ENCODE measurements around the gene KDR. TPM values are rescaled to one million over a fixed set of nuclear protein-coding genes. Genes with fewer than 3 reads are reported as not detected.

KDR gene
- total RNA-seq, 2 experiments from 2014 or later: not detected

DNA sequence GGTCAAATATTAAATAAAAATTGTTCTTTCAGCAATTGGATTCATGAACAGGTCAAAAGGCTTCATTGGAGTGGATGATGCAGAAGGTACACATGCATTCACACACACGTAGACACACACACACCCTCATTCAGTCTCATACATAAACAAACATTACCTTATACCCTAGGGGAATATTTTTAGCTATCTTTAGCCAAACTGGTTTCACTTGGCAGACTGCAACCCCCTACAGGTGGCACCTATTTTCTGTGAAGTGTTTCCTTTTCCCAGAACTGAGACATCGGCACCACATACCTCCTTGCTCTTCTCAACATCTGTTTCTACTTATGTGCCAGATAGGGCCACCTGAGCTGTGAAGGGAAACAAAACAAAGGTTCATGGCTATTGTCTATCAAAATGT is 18.5 kb upstream of the KDR start:
- Histone ChIP-seq H3K4me1 (ENCODE audit: insufficient read depth, low read length, poor library complexity, severe bottlenecking) (no peaks in the 10 kb centered on the region), H2AFZ (ENCODE audit: low read length) (no peak overlapping the region), H3K36me3 (ENCODE audit: insufficient read depth, low read length) (no peaks in the 10 kb centered on the region), H4K20me1 (ENCODE audit: insufficient read depth, low read length) (no peaks in the 10 kb centered on the region), H3K4me3 (ENCODE audit: low read depth, low read length, poor library complexity, severe bottlenecking) (no peak overlapping the region), H3K27ac (ENCODE audit: low read depth, low read length, poor library complexity, severe bottlenecking) (no peak overlapping the region), H3K79me2 (ENCODE audit: insufficient read depth, low read depth, low read length) (no peaks in the 10 kb centered on the region), H3K4me2 (ENCODE audit: low read length) (no peak overlapping the region), H3K9me2 (ENCODE audit: insufficient read depth, low read length) (no peaks in the 10 kb centered on the region), H3K9me3 (ENCODE audit: low read length) (no peaks in the 10 kb centered on the region)
- ChIA-PET CTCF (ENCODE audit: unreplicated experiment) (no interaction called here), POLR2A (interaction anchor here (0.6 to 0.7 kb wide), 3 partner anchors 38 to 512 kb away, joined by 3 read pairs; no protein-coding TSS in a partner anchor)
- DNase-seq (ENCODE audit: low spot score): no peak
- no TSS peak for BruUV-seq (replicated peaks)
- TF ChIP-seq, protein P1, sequence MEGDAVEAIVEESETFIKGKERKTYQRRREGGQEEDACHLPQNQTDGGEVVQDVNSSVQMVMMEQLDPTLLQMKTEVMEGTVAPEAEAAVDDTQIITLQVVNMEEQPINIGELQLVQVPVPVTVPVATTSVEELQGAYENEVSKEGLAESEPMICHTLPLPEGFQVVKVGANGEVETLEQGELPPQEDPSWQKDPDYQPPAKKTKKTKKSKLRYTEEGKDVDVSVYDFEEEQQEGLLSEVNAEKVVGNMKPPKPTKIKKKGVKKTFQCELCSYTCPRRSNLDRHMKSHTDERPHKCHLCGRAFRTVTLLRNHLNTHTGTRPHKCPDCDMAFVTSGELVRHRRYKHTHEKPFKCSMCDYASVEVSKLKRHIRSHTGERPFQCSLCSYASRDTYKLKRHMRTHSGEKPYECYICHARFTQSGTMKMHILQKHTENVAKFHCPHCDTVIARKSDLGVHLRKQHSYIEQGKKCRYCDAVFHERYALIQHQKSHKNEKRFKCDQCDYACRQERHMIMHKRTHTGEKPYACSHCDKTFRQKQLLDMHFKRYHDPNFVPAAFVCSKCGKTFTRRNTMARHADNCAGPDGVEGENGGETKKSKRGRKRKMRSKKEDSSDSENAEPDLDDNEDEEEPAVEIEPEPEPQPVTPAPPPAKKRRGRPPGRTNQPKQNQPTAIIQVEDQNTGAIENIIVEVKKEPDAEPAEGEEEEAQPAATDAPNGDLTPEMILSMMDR (conservative IDR thresholded peaks at IDR 0.05; ENCODE audit: low read length): no peak
- no peak for TF ChIP-seq EZH2phosphoT487 (IDR thresholded peaks at IDR 0.05; ENCODE audit: borderline replicate concordance, low read depth, low read length)
- intact Hi-C loops (cut with micrococcal nuclease; ENCODE audit: unreplicated experiment): no loop called here

DNA sequence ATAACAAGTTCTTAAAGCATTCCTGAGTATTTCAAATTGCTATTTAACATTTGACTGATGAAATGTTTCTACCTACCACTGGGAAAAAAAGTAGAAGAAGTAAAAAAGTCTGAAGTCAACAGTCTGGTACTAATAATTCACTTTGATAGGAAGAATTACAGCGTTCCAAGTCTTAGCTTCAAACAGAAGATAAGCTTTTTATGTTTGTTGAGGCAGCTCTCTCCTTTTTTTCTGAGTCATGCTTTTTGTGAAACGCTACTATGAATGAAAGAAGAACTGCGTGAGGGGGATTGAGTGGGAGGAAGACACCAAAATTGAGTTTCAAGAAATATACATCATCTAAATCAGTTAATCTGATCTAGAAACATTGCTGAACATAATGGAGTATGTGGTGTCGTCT is 13.0 kb upstream of the KDR start:
- no TSS peak for BruUV-seq (replicated peaks)
- TF ChIP-seq EZH2phosphoT487 (IDR thresholded peaks at IDR 0.05; ENCODE audit: borderline replicate concordance, low read depth, low read length): no peak
- TF ChIP-seq, protein P1 (conservative IDR thresholded peaks at IDR 0.05; ENCODE audit: low read length): no peak
- no peak overlapping the region for H3K4me3 ChIP-seq (ENCODE audit: low read depth, low read length, poor library complexity, severe bottlenecking)
- no peaks in the 10 kb centered on the region for H3K36me3 ChIP-seq (ENCODE audit: insufficient read depth, low read length)
- H2AFZ ChIP-seq (ENCODE audit: low read length): no peak overlapping the region
- no peaks in the 10 kb centered on the region for H3K9me2 ChIP-seq (ENCODE audit: insufficient read depth, low read length)
- H3K9me3 ChIP-seq (ENCODE audit: low read length): no peaks in the 10 kb centered on the region
- CTCF ChIA-PET (ENCODE audit: unreplicated experiment): no interaction called here
- no peak overlapping the region for H3K27ac ChIP-seq (ENCODE audit: low read depth, low read length, poor library complexity, severe bottlenecking)
- POLR2A ChIA-PET: no interaction called here
- intact Hi-C loops (cut with micrococcal nuclease; ENCODE audit: unreplicated experiment): no loop called here
- no peaks in the 10 kb centered on the region for H3K79me2 ChIP-seq (ENCODE audit: insufficient read depth, low read depth, low read length)
- DNase-seq (ENCODE audit: low spot score): no peak
- H3K4me2 ChIP-seq (ENCODE audit: low read length): no peak overlapping the region
- no peaks in the 10 kb centered on the region for H4K20me1 ChIP-seq (ENCODE audit: insufficient read depth, low read length)
- H3K4me1 ChIP-seq (ENCODE audit: insufficient read depth, low read length, poor library complexity, severe bottlenecking): no peaks in the 10 kb centered on the region

DNA sequence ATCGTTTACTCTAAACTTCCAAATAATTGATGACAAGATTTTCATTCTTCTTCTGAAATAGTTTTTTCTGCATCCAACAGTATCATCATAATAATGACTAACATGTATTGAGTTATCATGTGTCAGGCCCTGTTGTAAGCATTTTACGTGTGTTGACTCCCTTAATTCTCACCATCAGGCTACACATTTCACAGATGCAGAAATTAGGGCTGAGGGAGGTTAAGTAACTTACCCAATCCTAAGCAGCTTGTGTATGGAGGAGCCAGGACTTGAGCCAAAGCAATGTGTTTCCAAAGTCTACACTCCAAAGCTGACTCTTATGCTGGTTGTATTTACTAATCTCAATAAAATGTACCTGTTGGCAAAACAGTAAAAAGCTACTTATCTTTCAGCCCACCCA is 11.2 kb upstream of the KDR start:
- POLR2A ChIA-PET: interaction anchor here (0.5 kb wide), 1 partner anchor 19 kb away, joined by 4 read pairs; no protein-coding TSS in a partner anchor
- CTCF ChIA-PET (ENCODE audit: unreplicated experiment): no interaction called here
- intact Hi-C loops (cut with micrococcal nuclease; ENCODE audit: unreplicated experiment): no loop called here
- Histone ChIP-seq H4K20me1 (ENCODE audit: insufficient read depth, low read length) (no peaks in the 10 kb centered on the region), H2AFZ (ENCODE audit: low read length) (no peak overlapping the region), H3K4me3 (ENCODE audit: low read depth, low read length, poor library complexity, severe bottlenecking) (no peak overlapping the region), H3K79me2 (ENCODE audit: insufficient read depth, low read depth, low read length) (no peaks in the 10 kb centered on the region), H3K9me3 (ENCODE audit: low read length) (no peaks in the 10 kb centered on the region), H3K9me2 (ENCODE audit: insufficient read depth, low read length) (no peaks in the 10 kb centered on the region), H3K27ac (ENCODE audit: low read depth, low read length, poor library complexity, severe bottlenecking) (no peak overlapping the region), H3K36me3 (ENCODE audit: insufficient read depth, low read length) (no peaks in the 10 kb centered on the region), H3K4me2 (ENCODE audit: low read length) (no peak overlapping the region), H3K4me1 (ENCODE audit: insufficient read depth, low read length, poor library complexity, severe bottlenecking) (no peaks in the 10 kb centered on the region)
- no TSS peak for BruUV-seq (replicated peaks)
- TF ChIP-seq, protein P1 (conservative IDR thresholded peaks at IDR 0.05; ENCODE audit: low read length): no peak
- no peak for TF ChIP-seq EZH2phosphoT487 (IDR thresholded peaks at IDR 0.05; ENCODE audit: borderline replicate concordance, low read depth, low read length)
- DNase-seq (ENCODE audit: low spot score): no peak

Data from OCI-LY7 (cell line).